22Rv1 (cell line): Measurements from ENCODE around the gene SRXN1.

Source experiments
- CTCF ChIP-seq: fragments of 450-650 bp; IDR thresholded peaks from 2 replicates; pipeline ENCODE4 v1.5.1; 2017; ENCODE audit warnings: mild to moderate bottlenecking
- ZFX ChIP-seq: fragments of 450-650 bp; IDR thresholded peaks from 2 replicates; pipeline ENCODE4 v1.6.1; 2017; ENCODE audit warnings: antibody characterized with exemption, borderline replicate concordance

- no peak for TF ChIP-seq CTCF
- TF ChIP-seq ZFX: no peak
Observed at GRCh38 chr20:642398-643174, 10.4 kb downstream of the SRXN1 start.
